ENCODE measurements around the gene EFEMP1. TPM values are rescaled to one million over a fixed set of nuclear protein-coding genes. Genes with fewer than 3 reads are reported as not detected.

Gene EFEMP1
- total and polyA plus RNA-seq, 2 of the 13 experiments (the other 11 are each of a cell fraction or from before 2014, with no cell fraction given): not detected

DNA sequence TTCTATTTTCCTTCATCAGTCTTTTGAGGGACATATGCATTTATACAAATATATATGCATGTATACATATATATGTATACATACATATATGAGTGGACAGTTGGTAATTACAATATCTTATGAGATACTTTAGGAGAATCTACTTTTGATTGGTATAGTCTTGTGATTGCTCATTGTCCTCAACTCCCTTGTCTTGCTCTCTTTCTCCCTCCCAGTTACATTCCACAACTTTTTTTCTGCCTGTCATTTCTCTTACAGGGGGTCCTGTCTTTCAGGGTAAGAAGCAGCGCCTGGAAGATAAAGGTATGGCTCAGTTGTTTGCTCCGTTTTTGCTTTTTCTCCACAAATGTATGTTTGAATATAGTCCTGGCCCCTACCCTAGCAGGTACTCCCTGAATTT is 19.9 kb downstream of the EFEMP1 start:
- POLR2A ChIA-PET: no interaction called here
- H3K9me3 ChIP-seq (ENCODE audit: low read length): no peaks in the 10 kb centered on the region
- WGBS (ENCODE audit: low lambda C conversion rate): 4% methylated on average over 2 of the region's 2 CpGs
- no peak overlapping the region for H3K9ac ChIP-seq (ENCODE audit: insufficient read depth, low read depth, low read length)
- H3K36me3 ChIP-seq (replicated peaks in 1 of 2; ENCODE audit: control insufficient read depth in 1 of 2, insufficient read depth in 2 of 2, low read length in 2 of 2): no peaks in the 10 kb centered on the region
- no peaks in the 10 kb centered on the region for H3K4me1 ChIP-seq (ENCODE audit: insufficient read depth, low read length)
- no peak overlapping the region for H2AFZ ChIP-seq (ENCODE audit: low read length)
- FAIRE-seq (no peak), ATAC-seq (no peak), DNase-seq (ENCODE audit: low spot score) (no peak)
- H4K20me1 ChIP-seq (ENCODE audit: insufficient read depth, low read length): no peaks in the 10 kb centered on the region
- no TSS peak for BruUV-seq (replicated peaks)
- intact Hi-C loops (cut with micrococcal nuclease; ENCODE audit: unreplicated experiment): no loop called here
- no peaks in the 10 kb centered on the region for H3K27me3 ChIP-seq (ENCODE audit: control insufficient read depth in 1 of 2, insufficient read depth in 2 of 2, low read length in 2 of 2)
- CTCF ChIA-PET (ENCODE audit: low intra/inter-chr PET ratio, low total read pairs): no interaction called here
- H3K4me2 ChIP-seq (ENCODE audit: low read depth, low read length): no peak overlapping the region
- no peak overlapping the region for H3K4me3 ChIP-seq (replicated peaks in 1 of 3; ENCODE audit: insufficient read depth in 1 of 3, low read depth in 2 of 3, low read length in 3 of 3)
- no peak overlapping the region for H3K27ac ChIP-seq (ENCODE audit: extremely low read length, insufficient read depth, low read length)
- no peaks in the 10 kb centered on the region for H3K79me2 ChIP-seq (ENCODE audit: insufficient read depth, low read length)
- in situ Hi-C loops (cut with HindIII; ENCODE audit: extremely low pct_ligation_motif_present, low pct_unique_long_range_greater_than_20kb): no loop called here
- TF ChIP-seq ZNF383 (CRISPR knock-in tag; IDR thresholded peaks at IDR 0.05; ENCODE audit: borderline replicate concordance) (no peak), ATF1 (CRISPR knock-in tag; IDR thresholded peaks at IDR 0.05) (no peak), BRCA1 (CRISPR knock-in tag; IDR thresholded peaks at IDR 0.05) (no peak), RFXAP (CRISPR knock-in tag; IDR thresholded peaks at IDR 0.05; ENCODE audit: borderline replicate concordance) (no peak), JDP2 (CRISPR knock-in tag; IDR thresholded peaks at IDR 0.05; ENCODE audit: borderline replicate concordance) (no peak), ZNF292 (CRISPR knock-in tag; IDR thresholded peaks at IDR 0.05; ENCODE audit: borderline replicate concordance, low read depth) (no peak), ZNF274 (CRISPR knock-in tag; IDR thresholded peaks at IDR 0.05) (no peak), NFE2L1 (CRISPR knock-in tag; IDR thresholded peaks at IDR 0.05; ENCODE audit: borderline replicate concordance) (no peak), SIN3B (IDR thresholded peaks at IDR 0.05; ENCODE audit: low read length) (no peak), ZNF780A (CRISPR knock-in tag; IDR thresholded peaks at IDR 0.05) (no peak)
- TF ChIP-seq, protein P1, sequence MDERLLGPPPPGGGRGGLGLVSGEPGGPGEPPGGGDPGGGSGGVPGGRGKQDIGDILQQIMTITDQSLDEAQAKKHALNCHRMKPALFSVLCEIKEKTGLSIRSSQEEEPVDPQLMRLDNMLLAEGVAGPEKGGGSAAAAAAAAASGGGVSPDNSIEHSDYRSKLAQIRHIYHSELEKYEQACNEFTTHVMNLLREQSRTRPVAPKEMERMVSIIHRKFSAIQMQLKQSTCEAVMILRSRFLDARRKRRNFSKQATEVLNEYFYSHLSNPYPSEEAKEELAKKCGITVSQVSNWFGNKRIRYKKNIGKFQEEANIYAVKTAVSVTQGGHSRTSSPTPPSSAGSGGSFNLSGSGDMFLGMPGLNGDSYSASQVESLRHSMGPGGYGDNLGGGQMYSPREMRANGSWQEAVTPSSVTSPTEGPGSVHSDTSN (CRISPR knock-in tag; IDR thresholded peaks at IDR 0.05): no peak
- TF ChIP-seq, protein P2, sequence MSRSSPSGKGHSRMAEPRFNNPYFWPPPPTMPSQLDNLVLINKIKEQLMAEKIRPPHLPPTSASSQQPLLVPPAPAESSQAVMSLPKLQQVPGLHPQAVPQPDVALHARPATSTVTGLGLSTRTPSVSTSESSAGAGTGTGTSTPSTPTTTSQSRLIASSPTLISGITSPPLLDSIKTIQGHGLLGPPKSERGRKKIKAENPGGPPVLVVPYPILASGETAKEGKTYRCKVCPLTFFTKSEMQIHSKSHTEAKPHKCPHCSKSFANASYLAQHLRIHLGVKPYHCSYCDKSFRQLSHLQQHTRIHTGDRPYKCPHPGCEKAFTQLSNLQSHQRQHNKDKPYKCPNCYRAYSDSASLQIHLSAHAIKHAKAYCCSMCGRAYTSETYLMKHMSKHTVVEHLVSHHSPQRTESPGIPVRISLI (CRISPR knock-in tag; IDR thresholded peaks at IDR 0.05; ENCODE audit: borderline replicate concordance): no peak
- TF ChIP-seq, protein P3, sequence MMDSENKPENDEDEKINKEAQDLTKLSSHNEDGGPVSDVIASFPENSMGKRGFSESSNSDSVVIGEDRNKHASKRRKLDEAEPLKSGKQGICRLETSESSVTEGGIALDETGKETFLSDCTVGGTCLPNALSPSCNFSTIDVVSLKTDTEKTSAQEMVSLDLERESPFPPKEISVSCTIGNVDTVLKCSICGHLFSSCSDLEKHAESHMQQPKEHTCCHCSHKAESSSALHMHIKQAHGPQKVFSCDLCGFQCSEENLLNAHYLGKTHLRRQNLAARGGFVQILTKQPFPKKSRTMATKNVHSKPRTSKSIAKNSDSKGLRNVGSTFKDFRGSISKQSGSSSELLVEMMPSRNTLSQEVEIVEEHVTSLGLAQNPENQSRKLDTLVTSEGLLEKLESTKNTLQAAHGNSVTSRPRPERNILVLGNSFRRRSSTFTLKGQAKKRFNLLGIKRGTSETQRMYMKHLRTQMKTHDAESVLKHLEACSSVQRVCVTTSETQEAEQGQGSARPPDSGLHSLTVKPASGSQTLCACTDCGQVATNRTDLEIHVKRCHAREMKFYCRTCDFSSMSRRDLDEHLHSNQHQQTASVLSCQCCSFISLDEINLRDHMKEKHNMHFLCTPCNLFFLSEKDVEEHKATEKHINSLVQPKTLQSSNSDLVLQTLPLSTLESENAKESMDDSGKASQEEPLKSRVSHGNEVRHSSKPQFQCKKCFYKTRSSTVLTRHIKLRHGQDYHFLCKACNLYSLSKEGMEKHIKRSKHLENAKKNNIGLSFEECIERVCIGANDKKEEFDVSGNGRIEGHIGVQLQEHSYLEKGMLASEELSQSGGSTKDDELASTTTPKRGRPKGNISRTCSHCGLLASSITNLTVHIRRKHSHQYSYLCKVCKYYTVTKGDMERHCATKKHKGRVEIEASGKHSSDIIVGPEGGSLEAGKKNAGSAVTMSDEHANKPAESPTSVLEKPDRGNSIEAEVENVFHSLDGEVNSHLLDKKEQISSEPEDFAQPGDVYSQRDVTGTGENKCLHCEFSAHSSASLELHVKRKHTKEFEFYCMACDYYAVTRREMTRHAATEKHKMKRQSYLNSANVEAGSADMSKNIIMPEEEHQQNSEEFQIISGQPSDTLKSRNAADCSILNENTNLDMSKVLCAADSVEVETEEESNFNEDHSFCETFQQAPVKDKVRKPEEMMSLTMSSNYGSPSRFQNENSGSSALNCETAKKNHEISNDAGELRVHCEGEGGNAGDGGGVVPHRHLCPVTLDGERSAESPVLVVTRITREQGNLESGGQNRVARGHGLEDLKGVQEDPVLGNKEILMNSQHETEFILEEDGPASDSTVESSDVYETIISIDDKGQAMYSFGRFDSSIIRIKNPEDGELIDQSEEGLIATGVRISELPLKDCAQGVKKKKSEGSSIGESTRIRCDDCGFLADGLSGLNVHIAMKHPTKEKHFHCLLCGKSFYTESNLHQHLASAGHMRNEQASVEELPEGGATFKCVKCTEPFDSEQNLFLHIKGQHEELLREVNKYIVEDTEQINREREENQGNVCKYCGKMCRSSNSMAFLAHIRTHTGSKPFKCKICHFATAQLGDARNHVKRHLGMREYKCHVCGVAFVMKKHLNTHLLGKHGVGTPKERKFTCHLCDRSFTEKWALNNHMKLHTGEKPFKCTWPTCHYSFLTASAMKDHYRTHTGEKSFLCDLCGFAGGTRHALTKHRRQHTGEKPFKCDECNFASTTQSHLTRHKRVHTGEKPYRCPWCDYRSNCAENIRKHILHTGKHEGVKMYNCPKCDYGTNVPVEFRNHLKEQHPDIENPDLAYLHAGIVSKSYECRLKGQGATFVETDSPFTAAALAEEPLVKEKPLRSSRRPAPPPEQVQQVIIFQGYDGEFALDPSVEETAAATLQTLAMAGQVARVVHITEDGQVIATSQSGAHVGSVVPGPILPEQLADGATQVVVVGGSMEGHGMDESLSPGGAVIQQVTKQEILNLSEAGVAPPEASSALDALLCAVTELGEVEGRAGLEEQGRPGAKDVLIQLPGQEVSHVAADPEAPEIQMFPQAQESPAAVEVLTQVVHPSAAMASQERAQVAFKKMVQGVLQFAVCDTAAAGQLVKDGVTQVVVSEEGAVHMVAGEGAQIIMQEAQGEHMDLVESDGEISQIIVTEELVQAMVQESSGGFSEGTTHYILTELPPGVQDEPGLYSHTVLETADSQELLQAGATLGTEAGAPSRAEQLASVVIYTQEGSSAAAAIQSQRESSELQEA (CRISPR knock-in tag; IDR thresholded peaks at IDR 0.05; ENCODE audit: not compliant biosample characterization): no peak
